GM19025 (cell line): Measurements from ENCODE around the gene ZKSCAN3.
"Not testable (repeated sequence)": the region's sequence is repeated elsewhere in the genome, so short reads cannot be mapped to it uniquely, and the experiment has no call there.

Source experiments
- ATAC-seq: cut with Tn5 transposase; IDR thresholded peaks from one replicate; pipeline ENCODE4 v1.9.1; 2021; ENCODE audit warnings: mild to moderate bottlenecking, low read depth, moderate library complexity; ENCODE audit not compliant: unreplicated experiment

ZKSCAN3 gene

DNA sequence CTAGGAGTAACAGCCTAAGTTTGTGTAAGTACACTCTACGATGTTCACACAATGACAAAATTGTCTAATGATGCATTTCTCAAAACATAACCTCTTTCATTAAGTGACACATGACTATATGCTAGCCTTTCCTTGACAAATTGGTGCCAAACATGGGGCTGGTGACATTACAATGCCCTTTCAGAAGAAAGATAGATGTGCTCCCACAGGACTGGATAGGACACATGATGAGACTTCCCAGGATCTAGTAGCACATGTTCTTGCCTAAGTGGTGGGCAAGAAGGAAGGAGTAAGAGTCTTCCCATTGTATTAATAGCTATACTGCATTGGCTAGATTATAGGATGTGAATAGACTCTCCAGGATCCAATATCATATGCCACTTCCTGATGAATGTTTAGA, 21.5 kb downstream of the ZKSCAN3 start:
- no peak for ATAC-seq

DNA sequence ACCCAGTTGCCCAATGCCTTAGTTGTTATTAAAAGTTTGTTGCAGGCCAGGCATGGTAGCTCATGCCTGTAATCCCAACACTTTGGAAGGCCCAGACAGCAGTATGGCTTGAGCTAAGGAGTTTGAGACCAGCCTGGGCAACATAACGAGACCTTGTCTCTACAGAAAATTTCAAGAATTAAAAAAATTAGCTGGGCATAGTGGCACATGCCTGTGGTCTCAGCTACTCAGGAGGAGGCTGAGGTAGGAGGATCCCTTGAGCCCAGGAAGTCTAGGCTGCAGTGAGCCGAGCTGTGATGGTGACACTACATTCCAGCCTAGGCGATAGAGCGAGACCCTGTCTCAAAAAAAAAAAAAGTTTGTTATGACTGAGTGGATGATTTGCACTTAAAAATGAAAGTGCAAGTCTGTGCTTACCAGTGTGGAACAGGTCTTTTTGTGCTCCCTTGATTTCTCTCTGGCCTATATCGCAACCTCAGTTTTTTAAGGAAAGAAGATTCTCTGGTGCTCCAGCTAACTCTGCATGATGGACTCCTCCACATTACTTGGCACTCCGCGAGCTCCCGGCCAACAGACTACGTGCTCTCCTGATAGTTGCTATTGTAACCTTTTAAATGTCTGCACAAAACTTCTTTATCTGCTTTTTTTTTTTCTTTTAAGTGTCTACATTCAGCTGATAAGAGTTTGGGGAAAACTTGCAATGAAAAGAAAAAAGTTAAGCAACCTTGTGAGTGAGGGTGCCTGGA, 22.1 kb downstream of the ZKSCAN3 start:
- no peak for ATAC-seq

DNA sequence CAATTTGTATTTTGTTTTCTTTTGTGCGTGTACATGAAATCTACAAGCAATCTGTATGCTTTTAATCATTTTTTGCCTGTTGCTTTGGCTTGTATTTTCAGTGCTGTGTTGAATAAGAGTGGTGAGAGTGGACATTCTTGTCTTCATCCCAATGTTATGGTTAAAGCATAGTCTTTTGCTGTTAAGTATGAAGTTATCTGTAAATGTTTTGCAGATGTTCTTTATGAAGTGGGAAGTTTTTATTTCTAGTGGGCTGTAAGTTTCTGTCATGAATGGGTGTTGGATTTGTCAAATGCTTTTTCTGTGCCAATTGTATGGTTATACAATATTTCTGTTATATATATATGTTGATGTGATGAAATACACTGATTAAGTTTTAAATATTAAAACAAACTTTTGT, 24.2 kb downstream of the ZKSCAN3 start:
- no peak for ATAC-seq

DNA sequence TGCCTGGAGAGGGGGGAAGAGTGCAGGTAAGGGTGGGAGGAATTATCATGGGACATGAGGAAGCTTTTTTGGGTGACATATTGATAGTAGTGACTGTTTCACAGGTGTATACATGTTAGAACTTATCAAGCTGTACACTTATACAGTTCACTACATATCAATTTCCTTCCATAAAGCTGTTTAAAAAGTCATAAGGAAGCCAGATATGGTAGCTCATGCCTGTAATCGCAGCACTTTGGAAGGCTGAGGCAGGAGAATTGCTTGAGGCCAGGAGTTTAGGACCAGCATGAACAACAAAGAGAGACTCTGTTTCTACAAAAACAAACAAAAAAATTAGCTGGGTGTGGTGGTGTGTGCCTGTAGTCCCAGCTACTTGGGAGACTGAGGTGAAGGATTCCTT, 28.1 kb downstream of the ZKSCAN3 start:
- no peak for ATAC-seq

DNA sequence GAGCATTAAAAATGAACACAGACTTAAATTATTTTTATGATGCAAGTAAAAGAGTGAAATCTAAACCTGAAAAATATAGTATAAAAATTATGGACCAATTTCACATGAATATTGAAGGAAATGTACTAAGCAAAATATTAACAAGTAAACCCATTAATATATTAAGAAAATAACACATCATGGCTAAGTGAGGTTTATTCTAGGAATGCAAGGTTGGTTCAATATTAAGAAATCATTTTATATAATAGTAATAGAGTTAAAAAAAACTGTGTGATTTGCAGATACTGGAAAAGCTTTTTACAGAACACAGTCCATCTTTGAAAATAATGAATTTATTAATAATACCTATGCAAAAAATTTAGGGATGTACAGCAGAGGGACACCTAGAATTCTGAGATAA, 28.9 kb downstream of the ZKSCAN3 start:
- ATAC-seq, result no peak

DNA sequence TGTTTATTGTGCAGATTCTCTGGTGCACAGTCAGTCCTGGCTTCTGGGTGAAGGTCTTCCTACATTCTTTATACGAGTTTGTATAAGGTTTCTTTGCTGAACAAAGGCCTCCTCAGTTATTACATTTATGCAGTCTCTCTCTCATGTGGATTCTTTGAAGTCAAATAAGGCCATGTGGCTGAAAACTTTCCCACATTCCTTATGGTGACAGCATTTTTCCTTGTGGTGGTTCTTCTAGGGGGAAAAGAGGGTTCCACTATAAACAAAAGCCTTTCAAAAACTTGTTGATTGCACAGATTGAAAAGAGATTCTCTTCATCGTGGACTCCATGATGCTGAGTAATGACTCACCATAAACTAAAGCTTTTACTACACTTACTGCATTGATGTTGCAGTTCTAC, 30.6 kb downstream of the ZKSCAN3 start:
- no peak for ATAC-seq

DNA sequence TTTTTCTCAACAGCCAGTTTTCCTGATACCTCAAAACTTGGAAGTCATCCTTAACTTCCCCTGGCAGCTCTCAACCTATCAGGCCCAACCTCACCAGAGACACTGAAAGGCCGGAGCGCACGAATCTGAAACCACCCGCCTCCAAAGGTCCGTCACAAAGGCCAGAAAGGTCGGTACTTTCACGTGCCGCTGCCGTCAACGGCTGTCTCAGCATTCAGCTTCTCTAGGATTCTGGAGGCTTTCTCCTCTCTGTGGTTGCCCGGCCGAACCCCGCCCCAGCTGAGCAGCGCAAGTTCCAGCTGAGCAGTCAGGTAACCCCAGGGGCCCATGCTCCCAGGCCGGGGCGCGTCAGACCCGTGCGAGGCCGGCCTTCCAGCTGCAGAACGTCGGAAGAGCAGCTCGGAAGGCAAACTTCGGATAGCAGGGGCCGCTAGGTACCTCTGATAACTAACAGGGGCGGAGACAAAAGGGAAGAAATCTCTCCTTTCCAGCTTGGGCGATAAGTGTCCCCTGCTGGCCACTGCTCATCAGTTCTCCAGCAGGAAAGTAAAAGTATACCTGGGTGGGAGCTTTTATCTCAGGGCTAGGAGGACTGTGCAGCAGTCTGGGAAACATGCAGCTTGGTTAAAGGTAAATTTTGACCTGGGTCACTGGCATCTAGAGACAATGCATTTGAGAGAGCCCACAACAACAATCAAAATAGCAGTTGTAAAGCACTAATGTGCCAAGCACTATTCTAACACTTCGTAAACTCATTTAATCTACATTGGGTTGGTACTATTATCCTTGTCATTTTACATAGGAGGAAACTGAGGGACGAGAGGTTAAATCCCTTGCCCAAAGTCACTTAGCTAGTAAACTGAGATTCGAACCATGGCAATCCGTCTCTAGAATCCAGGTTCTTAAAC, 33.7 kb downstream of the ZKSCAN3 start:
- peak; percentile 89 for ATAC-seq

DNA sequence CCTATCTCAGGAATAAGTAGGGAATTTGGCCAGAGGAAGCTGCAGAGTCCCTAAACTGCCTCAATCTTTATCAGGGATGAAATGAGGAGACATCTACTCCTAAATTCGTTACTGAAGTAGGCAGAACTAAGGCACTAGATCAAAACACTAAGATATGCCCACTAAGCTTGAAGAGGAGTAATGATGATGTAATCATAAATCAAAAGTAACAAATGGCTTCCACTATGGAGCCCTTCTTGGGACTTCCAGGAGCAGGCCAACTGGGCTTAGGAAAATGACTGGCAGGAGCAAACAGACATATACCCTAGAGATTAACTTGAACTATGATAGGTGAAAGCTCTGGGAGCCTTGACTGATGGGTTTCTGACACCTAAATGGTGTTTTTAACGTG, 34.4 kb downstream of the ZKSCAN3 start:
- ATAC-seq, result no peak

DNA sequence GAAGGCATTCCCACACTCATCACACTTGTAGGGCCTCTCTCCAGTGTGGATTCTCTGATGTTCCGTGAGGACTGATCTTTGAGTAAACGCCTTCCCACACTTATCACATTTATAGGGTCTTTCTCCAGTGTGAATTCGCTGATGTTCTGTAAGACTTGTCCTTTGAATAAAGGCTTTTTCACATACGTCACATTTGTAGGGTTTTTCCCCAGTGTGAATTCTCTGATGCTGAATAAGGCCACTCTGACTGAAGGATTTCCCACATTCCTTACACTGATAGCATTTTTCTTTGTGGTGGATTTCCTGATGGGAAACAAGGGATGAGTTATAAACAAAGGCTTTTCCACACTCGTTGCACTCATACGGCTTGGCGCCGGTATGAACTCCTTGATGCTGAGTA, 40.9 kb downstream of the ZKSCAN3 start:
- no peak for ATAC-seq

DNA sequence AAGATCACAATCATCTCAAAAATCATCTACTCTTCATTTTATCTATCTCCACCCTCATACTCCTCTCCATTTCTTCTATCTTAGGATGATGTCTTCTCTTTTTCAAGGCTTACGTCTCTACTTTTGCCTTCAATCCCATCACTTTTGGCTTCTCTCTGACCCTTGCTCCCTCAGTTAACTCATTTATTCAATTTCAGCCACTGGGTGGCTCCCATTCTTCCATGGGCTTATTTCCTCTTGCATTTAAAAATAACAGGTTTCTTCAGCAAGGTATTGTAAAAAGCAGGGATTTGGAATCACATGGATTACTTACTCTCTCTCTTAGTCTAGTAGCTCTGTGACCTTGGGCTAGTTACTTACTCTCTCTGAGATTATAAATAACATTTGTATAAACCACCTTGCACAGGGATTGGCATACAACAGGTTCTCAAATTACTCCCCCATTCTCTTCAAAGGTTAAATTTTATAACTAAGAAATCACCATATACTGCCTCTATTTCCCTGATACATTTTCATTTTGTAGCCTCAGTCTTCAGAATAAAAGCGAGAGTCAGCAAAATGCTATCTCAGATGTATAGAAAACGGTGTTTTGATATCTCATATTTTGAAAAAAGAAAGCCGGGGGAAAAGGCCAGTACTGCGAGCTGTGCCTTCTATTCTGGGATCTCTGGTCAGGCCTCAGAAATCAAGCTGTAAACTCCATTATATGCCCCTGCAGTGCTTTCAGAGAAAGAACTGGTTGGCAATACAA, 44.3 kb downstream of the ZKSCAN3 start:
- no peak for ATAC-seq

DNA sequence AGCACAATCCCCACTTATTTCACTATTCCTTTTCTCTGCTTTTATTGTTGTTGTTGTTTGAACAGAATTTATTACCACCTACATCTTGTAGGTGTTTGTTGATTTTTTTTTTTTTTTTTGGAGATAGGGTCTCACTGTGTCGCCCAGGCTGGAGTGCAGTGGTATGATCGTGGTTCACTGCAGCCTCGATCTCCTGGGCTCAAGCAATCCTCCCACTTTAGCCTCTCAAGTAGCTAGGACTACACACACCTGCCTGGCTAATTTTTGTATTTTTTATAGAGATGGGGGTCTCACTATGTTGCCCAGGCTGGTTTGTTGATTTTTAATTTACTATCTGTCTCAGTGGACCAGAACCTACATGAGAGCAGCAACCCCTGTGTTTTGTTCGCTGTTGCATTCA, 46.2 kb downstream of the ZKSCAN3 start:
- no peak for ATAC-seq

DNA sequence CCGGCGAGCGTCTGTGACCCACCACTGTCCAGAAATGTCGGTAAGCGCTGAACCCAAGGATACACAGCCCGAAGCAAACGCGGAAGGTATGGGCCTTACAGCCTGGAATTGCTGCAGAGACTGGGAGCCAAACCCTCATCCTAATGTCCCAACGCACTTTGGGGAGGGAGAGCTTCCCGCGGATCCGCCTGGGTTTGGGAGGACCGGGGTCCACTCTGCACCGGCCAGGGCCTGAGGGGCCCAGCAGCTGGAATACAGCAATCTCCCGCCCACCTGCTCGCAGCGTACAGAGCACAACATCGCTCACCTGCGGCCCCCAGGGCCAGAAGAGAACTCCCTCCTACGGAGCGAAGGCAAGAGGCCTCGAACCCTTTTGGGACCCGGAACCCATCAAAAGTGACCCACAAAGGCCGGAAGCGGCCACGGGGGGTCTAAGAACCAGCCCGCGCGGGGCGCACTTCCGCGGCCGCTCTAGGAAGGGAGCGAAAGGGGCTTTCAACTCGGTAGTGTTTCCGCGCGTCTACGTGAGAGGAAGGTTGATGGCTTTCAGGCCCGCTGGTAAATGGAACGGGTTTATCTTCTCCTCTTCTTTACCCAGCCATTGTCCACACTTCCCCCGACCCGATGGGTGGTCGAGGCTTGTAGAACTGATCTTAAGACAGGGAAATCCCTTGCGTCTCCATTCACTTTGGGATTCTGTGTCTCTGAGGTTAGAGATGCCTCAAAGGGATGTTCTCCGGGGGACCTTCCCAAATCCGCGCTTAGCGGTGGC, 49.8 kb downstream of the ZKSCAN3 start, which contains the start of gene ZSCAN12:
Gene ZSCAN12 (minus strand): TSS at position 398 of the 772 bp plus-strand sequence. CDS start 1,342 bp downstream, outside the sequence.
- ATAC-seq, result peak; percentile 82

DNA sequence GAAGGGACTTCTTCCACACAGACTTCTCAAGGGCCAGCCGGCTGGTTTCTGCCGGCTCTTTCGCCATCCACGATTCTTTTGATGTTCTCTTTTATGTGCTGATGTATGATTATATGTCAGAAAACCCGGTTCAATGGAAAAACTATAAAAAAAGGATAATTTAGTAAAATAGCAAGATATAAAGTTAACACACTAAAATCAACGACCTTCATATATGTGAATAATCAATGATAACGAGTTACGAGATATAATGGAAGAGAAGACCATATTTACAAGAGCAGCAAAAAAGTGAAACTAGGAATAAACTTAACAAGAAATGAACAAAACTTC, 50.3 kb downstream of the ZKSCAN3 start:
- no peak for ATAC-seq

DNA sequence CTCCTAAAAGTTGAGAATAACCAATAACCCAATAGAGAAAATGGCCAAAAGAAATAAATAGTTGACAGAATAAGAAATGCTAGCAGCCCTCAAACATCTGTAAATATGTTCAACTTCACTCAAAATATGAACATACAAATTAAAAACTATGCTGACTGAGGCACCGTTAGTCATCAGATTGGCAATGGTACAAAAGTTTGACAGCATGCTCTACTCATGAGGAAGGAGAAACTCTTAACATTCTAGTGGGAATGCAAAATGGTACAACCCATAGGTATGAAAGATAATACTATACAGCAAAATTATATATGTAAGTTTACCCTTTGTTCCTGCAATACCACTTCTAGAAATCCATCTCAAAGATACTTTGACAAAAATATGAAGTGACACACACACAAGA, 51.4 kb downstream of the ZKSCAN3 start:
- no peak for ATAC-seq

DNA sequence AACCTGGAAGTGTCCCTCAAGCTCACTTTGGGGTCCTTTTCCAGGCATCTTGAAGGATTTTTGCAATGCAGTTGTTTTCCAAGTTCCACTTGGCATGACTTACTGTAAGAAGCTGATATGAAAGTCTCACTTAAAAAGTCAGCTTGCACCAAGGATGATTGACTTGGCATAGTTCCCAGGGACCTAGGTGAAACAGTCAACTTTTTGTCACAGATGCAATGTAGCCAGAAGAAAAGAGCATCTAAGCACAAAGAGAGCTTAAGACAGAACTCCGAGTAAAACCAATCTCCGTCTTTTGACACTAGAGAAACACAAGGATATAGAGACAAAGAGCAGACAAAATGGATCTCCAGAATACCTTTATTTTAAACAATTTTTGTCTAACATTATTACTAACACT, 52.5 kb downstream of the ZKSCAN3 start:
- no peak for ATAC-seq

DNA sequence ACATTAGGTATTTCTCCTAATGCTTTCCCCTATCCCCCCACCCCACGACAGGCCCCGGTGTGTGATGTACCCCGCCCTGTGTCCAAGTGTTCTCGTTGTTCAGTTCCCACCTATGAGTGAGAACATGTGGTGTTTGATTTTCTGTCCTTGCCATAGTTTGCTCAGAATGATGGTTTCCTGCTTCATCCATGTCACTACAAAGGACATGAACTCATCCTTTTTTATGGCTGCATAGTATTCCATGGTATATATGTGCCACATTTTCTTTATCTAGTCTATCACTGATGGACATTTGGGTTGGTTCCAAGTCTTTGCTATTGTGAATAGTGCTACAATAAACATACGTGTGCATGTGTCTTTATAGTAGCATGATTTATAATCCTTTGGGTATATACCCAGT, 54.2 kb downstream of the ZKSCAN3 start:
- not testable (repeated sequence) for ATAC-seq

DNA sequence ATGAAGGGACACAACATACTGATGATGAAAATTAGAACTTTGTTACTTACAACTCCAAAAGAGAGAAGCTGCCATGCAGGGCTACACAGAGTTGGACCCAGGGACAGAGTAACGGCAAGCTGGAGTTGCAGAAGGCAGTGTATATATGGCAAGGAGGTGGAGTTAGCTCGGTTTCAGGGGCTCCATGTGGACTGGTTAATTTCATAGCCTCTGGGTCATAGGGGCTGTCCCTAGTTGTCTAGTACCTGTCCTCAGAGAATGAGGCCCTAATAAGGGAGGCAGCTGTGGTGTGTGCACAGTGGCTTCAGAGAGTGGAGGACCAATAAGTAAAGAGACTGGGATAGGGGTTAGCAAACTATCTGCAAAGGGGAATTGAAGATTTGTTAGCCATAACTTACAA, 57.7 kb downstream of the ZKSCAN3 start:
- ATAC-seq, result no peak

DNA sequence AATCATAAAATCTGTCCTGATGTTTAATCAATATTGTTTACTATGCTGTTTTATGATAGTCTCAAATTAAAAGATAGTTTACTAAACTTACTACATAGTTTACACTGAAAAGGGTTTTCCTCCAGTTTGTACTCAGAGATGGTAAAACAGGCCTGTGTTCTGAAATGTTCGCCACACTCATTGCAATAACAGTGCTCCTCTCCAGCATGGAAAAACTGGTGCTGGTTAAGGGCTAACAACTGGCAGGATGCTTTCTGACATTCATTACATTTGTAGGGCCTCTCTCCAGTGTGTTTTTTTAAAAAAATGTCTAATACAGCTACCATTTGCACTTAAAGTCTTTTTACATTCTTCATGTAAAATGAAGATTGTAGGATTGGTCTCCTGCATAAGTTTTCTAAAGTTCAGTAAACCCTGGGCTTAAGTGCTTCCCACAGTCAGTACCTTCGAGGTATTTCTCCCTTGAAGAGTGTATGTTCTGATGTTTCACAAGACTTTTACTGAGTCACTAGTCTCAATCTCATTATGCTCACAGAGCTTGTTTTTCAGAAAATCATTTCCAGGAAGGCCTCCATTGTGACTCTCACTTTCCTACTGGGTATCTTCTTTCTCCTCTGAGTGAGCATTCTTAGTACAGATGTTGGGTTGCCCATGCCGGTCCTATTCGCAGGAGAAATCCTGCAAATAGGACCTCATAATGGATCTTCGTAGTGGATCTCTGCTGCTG, 58.5 kb downstream of the ZKSCAN3 start:
- ATAC-seq, result no peak

DNA sequence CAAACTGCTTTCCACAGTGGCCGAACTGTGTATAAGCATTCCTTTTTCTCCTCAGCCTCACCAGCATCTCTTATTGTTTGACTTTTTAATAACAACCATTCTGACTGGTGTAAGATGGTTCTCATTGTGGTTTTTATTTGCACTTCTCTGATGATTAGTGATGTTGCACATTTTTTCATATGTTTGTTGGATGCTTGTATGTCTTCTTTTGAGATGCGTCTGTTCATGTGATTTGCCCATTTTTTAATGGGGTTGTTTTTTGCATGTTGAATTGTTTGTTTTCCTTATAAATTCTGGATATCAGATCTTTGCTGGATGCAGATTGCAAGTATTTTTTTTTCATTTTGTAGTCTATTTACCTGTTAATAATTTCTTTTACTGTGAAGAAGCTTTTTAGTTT, 61.0 kb downstream of the ZKSCAN3 start:
- ATAC-seq, result no peak

DNA sequence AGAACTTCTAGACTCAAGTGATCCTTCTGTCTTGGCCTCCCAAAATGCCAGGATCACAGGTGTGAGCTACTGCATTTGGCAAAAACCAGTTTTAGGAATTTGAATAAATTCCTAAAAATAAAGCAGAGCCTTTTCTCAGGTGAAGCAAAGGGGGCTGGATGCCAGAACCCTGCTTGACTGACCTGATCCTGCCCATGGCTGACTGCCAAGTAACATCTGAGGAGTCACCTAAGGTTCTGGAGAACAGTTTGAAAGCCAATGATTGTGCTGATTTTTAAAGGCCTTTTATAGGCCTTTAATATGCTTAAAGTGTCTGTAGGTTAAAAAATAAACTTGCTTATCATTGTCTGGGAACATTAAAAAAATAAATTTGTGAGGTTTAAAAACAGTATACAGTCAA, 63.9 kb downstream of the ZKSCAN3 start:
- no peak for ATAC-seq
